ENCODE data around the gene RCBTB1.

The RCBTB1 gene

DNA sequence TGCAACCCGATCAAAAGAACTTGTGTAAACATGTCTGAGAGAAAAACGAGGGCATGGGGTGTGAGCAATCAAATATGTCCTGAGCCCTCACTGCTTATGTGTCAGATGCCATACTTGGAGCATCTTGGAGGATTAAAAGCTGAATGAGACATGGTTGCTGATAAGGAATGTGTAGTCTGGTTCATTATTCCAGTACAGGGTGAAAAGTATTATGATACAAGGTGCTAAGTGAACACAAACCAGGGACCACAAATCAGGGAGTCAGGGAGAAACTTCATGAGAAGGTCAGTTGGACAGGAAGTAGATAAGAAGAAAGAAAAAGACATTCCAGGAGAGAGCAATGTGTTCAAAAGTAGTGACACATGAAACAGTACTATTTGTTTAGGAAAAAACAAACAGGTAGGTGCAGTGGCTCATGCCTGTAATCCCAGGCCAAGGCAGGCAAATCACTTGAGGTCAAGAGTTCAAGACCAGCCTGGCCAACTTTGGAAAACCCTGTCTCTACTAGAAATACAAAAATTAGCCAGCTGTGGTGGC is 2.0 kb upstream of the RCBTB1 start:
- no peak overlapping the region for H3K4me3 ChIP-seq (replicated peaks in 1 of 2; ENCODE audit: low read depth in 2 of 2, low read length in 2 of 2)
- DNase-seq (ENCODE audit: low read depth in 2 of 2): peak; percentile 6 to 64
- TF ChIP-seq, protein P1, sequence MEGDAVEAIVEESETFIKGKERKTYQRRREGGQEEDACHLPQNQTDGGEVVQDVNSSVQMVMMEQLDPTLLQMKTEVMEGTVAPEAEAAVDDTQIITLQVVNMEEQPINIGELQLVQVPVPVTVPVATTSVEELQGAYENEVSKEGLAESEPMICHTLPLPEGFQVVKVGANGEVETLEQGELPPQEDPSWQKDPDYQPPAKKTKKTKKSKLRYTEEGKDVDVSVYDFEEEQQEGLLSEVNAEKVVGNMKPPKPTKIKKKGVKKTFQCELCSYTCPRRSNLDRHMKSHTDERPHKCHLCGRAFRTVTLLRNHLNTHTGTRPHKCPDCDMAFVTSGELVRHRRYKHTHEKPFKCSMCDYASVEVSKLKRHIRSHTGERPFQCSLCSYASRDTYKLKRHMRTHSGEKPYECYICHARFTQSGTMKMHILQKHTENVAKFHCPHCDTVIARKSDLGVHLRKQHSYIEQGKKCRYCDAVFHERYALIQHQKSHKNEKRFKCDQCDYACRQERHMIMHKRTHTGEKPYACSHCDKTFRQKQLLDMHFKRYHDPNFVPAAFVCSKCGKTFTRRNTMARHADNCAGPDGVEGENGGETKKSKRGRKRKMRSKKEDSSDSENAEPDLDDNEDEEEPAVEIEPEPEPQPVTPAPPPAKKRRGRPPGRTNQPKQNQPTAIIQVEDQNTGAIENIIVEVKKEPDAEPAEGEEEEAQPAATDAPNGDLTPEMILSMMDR (IDR thresholded peaks at IDR 0.05; ENCODE audit: low read depth, low read length): no peak

DNA sequence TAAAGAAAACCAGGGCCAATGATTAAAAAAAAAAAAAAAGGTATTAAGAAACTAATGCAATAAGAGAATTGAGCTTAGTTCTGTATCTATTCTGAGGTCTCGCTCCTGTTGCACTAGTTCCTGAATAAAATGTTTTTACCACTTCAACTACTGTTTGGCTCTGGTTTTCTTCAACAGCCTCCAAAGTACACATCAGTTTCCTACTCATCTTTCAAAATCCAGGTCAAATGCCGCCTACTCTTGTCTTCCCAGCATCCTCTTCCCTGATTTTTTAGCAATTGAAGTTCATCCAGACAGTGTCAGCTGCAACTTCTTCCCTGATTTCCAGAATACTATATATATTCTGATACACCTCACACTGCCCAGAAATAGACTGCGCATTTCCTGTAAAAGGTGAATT is 1.4 kb upstream of the RCBTB1 start:
- DNase-seq (ENCODE audit: low read depth in 2 of 2): peak in 1 of 2 donors; percentile 5
- TF ChIP-seq, protein P1 (IDR thresholded peaks at IDR 0.05; ENCODE audit: low read depth, low read length): no peak
- no peak overlapping the region for H3K4me3 ChIP-seq (replicated peaks in 1 of 2; ENCODE audit: low read depth in 2 of 2, low read length in 2 of 2)

DNA sequence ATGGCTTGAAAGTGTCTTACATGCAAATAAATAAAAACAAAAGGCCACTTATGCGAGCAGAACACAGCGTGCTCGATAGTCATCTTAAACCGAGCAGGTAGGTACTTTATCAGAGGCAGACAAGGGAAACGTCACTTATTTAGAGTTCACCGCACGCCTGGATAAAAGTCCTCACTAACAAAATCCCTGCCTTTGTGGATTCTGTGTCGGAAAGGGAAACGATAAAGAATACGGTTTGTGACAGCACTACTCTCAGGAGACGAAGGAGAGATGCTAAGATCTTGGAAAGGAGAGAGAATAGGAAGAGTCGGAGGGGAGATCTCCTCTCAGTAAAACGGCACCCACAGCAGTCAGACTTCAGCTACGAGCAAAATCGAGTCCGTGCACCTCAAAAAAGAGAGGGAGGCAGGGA is 581 bp downstream of the RCBTB1 start:
- H3K4me3 ChIP-seq (replicated peaks in 1 of 2; ENCODE audit: low read depth in 2 of 2, low read length in 2 of 2): peak overlapping the region; percentile 76 to 88
- peak; percentile 5 to 29 for DNase-seq (ENCODE audit: low read depth in 2 of 2)
- TF ChIP-seq, protein P1 (IDR thresholded peaks at IDR 0.05; ENCODE audit: low read depth, low read length): no peak

DNA sequence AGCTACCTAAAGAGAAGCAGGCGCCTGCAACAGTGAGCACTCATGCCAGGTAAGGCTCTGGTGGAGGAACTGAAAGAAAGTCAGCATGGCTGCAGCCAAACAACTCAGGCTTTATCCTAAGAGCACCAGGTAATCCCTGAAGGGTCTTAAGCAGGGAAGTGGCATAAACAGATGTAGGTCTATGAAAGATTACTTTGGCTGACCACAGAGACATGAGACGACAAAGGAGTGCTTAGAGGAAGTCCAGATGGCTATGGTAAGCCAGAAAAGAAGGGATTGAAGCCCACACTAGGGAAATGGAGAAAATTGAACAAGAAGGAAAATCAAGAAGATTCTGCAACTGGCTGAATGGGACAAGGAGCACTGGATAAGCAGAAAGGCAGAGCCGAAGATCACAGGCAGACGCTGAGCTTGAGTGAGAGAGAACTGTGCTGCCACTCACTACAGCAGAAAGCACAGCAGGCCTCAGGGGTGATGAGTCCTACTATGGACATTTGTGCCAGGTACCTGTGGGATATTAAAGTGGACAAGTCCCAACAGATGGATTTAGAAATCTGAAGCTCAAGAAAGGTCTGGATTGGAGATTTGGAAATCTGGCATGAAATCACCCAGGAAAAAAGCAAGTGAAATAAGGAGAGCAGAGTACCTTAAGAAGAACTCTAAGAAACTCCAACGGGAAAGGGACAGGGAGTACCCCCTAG is 4.2 kb downstream of the RCBTB1 start:
- TF ChIP-seq, protein P1 (IDR thresholded peaks at IDR 0.05; ENCODE audit: low read depth, low read length): no peak
- no peak overlapping the region for H3K4me3 ChIP-seq (replicated peaks in 1 of 2; ENCODE audit: low read depth in 2 of 2, low read length in 2 of 2)
- no peak for DNase-seq (ENCODE audit: low read depth in 2 of 2)

DNA sequence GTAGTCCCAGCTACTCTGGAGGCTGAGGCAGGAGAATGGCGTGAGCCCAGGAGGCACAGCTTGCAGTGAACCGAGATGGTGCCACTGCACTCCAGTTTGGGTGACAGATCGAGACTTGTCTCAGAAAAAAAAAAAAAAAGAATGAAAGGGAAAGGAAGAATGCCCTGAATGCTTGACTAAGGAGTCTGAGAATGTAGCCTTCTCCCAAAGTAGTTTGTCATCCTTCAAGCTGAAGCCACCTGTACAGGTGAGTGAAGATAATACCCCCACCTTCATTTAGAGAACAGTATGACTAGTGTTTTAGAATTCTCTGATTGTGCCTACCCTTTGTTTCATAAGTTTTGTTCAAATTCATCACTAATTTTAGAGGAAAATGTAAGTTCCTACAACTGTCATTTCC is 5.9 kb downstream of the RCBTB1 start:
- no peak overlapping the region for H3K4me3 ChIP-seq (replicated peaks in 1 of 2; ENCODE audit: low read depth in 2 of 2, low read length in 2 of 2)
- no peak for DNase-seq (ENCODE audit: low read depth in 2 of 2)
- TF ChIP-seq, protein P1 (IDR thresholded peaks at IDR 0.05; ENCODE audit: low read depth, low read length): no peak

DNA sequence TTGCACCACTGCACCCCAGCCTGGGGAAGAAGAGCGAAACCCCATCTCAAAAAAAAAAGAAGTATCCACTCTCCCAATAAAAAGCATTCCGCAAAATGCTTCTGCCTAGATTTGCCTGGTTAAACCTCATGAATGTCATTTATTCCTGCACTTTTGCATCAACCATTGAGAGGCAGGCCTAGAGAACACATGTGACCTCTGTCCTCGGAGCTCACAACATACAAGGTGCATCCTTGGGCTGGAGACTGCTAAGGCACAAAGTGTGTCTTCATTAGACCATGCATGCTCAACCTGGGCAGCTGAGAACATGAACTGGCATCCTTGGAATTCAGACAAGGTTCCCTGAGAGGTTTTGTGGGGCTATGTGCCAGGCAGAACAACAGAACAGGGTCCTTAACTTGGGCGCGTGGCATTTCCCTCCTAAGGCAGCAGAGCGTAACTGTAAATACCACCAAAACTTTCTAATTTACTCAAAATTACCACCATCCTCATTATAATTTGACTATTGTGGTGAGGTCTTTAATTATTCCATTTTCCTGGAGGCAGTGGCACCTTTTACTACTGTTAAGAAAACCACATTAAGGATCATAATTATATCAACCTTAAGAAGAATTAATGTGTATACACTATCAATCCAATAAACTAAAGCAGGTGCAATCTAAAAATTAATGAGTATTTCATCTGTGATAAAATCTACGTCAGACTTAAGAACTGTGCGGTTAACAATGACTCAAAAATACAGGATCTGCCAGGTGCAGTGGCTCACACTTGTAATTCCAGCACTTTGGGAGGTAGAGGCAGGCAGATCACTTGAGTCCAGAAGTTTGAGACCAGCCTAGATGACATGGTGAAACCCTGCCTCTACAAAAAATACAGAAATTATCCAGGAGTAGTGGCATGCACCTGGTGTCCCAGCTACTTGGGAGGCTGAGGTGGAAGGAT is 13.8 kb downstream of the RCBTB1 start:
- DNase-seq (ENCODE audit: low read depth in 2 of 2): no peak
- no peak overlapping the region for H3K4me3 ChIP-seq (replicated peaks in 1 of 2; ENCODE audit: low read depth in 2 of 2, low read length in 2 of 2)
- TF ChIP-seq, protein P1 (IDR thresholded peaks at IDR 0.05; ENCODE audit: low read depth, low read length): no peak
